HL-60/S4 treated with retinoic acid at 250 ng/mL for 4 days and 3 days (cell line): ENCODE data around the gene AGO4.
"Not testable (repeated sequence)": the region's sequence is repeated elsewhere in the genome, so short reads cannot be mapped to it uniquely, and the experiment has no call there.

ENCODE experiments used
- in situ Hi-C: fragments of 300-500 bp; cut with MboI; formaldehyde crosslinking; loops from 2 replicates; pipeline ENCODE4 v1.7.0; 2022; ENCODE audit warnings: low sequenced_read_pairs

Gene AGO4

DNA sequence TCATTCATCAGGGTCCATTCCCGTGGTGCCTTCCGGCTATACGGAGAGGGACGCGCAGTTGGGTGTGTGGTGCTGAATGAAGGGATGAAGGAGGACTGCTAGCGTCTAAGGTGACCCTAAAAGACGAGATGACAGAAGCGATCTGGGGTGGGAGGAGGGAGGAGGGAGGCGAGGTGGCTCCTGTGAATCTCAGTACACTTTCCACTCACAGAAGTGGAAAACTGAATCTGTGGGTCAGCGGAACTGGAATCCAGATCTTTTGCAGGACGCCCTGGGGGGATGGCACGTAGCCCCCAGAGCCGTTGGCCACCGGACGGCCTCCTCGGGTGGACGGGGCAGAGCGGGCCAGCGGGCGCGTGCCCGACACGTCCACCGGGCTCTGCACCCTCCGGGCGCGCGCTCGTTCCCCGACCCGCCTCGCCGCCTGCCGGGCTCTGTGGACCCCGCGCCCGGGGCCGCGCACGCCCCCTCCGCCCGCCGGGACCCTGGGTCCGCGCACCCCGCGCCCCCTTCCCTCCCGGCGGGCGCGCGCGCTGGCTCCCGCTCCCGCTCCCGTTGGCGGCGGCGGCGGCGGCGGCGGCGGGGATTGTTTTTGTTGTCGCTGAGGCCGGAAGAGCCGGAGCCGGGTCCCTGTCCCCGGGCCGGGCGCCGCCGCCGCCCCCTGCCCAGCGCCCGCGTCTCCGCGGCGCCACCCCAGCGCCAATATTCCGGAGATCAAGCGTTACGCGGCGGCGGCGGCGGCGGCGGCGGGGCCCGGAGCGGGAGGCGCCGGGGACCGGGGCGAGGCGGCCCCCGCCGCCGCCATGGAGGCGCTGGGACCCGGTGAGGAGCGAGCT lies at the start of gene AGO4:
TSS of gene AGO4 (plus strand) at position 403 of the 836 bp plus-strand sequence. CDS start at position 804, 401 bp downstream.
- in situ Hi-C loops, result no loop called here

- in situ Hi-C loops, result no loop called here
These were observed 45.7 kb upstream of the AGO4 start for GRCh38 chr1:35762141-35762540.

- in situ Hi-C loops, result no loop called here
These were observed 44.6 kb upstream of the AGO4 start for GRCh38 chr1:35763201-35763600.

DNA sequence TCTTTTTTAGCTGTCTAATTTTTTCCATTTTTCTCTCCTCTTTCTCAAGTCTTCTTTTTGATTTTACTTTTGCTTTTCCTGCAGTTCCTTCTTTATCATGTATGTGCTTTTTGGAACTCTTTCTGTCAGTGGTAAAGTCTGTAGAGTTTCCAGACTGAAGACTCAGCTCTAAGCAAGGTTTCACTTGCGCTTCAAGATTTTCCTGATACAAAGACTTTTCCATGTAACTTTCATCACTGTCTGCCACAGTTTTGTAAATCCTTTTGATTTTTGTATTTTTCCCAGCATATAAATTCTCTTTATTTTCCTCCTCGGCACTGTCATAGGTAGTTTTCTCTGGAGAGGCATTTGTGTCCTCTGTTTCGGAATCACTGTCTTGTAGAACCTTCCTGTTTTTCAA lies 43.5 kb upstream of the AGO4 start:
- in situ Hi-C loops, result no loop called here

DNA sequence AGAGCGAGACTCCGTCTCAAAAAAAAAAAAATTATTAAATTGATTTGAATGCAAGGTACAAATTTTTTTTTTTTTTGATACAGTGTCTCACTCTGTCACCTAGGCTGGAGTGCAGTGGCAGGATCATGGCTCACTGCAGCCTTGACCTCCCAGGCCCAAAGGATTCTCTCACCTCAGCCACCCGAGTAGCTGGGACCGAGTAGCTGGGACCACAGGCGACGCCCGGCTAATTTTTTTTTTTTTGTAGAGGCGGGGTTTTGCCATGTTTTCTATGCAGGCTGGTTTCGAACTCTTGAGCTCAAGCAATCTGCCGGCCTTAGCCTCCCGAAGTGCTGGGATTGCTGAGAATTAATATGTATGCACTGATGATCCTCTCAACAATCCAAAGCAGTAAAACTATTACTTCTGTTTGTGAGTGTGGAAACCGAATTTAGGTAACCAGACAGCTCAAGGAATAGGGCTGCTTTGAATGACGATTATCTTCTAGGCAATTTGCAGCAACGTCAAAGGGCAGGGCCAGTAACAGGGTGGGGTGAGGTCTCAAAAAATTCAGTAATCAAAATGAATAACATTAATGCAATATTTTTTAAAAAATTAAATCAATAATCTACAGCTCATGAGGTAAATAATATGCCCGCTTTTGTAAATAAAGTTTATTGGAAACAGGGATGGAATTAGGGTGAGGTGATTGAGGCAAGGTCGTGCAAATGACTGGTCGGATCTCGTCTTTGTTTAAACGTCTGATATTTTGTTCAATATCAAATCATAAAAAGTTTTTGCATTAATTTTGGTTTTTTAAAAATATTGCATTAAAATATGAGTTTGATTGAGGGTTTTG lies 39.2 kb upstream of the AGO4 start:
- in situ Hi-C loops, result no loop called here

DNA sequence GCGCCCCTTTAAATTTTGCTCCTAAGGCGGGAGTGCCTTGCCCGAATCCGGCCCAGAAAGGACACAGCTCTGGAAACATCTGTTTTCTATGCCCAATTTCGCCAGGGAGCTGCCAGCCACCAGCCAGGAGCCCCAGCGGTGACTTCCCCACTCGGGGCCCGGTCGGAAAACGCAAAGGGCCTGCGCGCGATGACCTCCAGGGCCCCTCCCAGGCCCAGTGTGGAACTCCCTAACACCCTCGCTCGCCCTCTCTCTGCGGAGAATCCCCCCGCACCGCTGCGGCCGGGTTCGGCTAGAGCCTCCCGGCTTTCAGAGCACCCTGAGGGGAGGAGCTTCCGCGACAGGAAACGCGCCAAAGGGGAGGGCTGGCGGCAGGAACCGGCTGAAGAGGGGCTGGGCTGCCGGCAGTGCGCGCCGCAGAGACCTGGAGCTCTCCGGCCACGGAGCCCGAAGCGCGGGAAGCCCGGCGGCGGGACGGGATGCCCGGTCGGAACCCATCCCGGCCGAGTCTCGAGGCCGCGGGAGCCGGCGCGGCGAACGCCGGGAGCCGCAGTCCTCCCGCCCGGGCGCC lies 38.5 kb upstream of the AGO4 start:
- in situ Hi-C loops, result no loop called here

DNA sequence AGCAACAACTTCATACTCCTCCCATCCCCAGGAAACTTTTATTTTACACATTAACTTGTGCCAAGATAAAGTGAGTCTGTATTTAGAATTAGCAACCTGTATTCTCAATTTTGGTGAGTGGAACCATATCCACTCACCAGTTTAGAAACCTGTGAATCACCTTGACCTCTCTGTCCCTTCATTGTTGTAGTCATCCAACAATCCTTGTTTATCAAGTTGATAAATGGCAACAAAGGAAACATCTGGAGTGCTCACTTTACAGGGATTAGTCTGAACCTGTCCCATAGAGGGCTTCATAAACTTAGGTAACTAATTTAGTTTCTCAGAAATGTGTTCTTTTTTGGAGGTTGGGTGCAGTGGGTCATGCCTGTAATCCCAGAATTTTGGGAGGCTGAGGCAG lies 34.1 kb upstream of the AGO4 start:
- in situ Hi-C loops, result no loop called here

GRCh38 chr1:35776172-35776571 lies 31.6 kb upstream of the AGO4 start:
- in situ Hi-C loops, result not testable (repeated sequence)

GRCh38 chr1:35777109-35777508 lies 30.7 kb upstream of the AGO4 start:
- in situ Hi-C loops, result no loop called here

DNA sequence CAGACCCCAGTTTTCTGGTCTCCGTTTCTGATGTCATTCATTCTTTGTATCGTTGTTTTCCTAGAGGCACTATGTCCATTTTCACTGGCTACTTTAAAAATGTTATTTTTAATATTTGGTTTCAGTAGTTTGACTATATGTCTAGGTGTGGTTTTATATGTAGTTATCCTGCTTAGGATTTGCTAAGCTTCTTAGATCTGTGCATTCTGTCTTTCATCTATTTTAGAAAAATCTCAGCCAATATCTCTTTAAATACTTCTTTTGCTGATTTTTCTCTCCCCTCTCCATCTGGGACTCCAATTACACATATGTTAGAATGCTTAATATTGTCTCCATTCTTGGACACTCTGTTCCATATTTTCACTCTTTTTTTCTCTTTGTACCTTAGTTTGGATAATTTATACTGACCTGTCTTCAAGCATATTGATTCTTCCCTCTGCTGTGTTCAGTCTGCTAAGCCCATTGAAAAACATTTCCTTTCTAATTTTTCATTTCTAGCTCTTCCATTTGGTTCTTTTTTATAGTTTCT lies 24.7 kb upstream of the AGO4 start:
- in situ Hi-C loops, result no loop called here

GRCh38 chr1:35784364-35784763 lies 23.5 kb upstream of the AGO4 start:
- in situ Hi-C loops, result not testable (repeated sequence)

DNA sequence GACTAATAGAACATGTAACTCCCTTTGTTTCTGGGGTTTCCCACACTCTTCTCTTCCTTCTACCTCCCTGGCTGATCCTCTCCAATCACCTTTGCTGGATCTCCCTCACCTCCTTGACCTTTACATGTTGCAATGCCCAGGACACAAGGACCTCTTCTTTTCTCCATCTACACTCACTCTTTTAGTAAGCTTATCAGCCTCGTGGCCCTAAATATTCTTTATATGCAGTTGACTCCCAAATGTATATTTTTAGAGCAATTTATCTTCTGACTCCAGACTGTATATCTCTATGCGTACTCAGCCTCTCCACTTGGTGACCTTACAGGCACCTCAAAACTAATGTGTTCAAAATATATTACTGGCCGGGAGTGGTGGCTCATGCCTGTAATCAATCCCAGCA lies 19.7 kb upstream of the AGO4 start:
- in situ Hi-C loops, result no loop called here

DNA sequence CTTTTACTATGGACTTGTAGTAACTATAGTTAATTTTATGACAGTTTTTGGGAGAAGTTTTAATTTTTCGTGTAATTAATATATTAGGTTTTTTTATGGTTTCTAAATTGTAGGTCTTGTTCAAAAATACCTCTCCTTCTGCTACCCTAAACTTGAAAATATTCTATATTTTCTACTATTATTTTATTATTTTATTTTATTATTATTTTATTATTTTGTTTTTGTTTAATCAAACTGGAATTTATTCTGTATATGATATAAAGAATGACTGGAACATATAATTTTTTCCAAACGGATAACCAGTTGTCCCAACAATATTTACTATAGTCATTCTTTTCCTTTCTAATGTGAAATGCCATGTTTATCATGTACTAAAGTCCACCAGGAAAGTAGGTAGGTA lies 17.1 kb upstream of the AGO4 start:
- in situ Hi-C loops, result no loop called here

- in situ Hi-C loops, result no loop called here
These were observed 12.5 kb upstream of the AGO4 start for GRCh38 chr1:35795295-35795694.

DNA sequence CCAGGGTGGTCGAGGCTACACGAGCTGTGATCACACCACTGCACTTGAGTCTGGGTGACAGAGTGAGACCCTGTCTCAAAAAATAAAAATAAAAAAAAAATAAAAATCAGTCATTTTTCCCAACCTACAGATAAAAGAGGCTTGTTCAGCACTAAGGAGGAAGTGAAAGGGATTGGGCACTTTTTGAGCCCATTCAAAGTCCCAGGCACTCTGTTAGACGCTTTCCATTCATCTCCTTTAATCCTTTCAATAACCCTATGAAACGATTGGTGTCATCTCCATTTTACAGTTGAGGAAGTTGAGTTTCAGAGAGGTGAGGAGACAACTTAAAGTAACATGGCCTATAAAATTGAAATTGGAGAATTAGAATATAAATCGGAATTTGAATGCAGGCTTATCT lies 10.4 kb upstream of the AGO4 start:
- in situ Hi-C loops, result no loop called here

DNA sequence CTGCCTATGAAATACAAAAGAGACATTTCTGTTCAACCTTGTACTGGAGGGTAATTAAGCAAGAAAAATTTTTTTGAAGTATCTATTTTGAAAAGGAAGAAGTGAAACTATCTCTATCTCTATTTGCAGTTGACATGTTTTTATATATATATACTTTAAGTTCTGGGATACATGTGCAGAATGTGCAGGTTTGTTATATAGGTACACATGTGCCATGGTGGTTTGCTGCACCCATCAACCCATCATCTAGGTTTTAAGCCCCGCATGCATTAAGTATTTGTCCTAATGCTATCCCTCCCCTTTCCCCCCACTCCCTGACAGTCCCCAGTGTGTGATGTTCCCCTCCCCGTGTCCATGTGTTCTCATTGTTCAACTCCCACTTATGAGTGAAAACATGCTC lies 9.8 kb upstream of the AGO4 start:
- in situ Hi-C loops, result not testable (repeated sequence)

- in situ Hi-C loops, result not testable (repeated sequence)
These were observed 7.5 kb upstream of the AGO4 start for GRCh38 chr1:35800167-35800887.

- in situ Hi-C loops, result no loop called here
These were observed 766 bp downstream of the AGO4 start for GRCh38 chr1:35808450-35809113.

- in situ Hi-C loops, result no loop called here
These were observed 1.6 kb downstream of the AGO4 start for GRCh38 chr1:35809114-35810095.
